MM.1S (cell line): ENCODE results near the gene SDSL.

Source experiments
- DNase-seq: peaks from one replicate; pipeline ENCODE4 v3.0.0-alpha.2; 2015
- H2AFZ ChIP-seq: fragments of 300-600 bp; sonication (generic); 2 replicates; pipeline ENCODE4 v1.6.0; 2016; ENCODE audit warnings: antibody characterized with exemption, low read length
- H3F3A ChIP-seq: fragments of 300-600 bp; sonication (generic); 2 replicates; pipeline ENCODE4 v1.6.1; 2016; ENCODE audit warnings: mild to moderate bottlenecking, antibody characterized with exemption, low read length, moderate library complexity, mixed read lengths; ENCODE audit not compliant: insufficient read depth
- H3K27ac ChIP-seq: fragments of 300-600 bp; sonication (generic); 2 replicates; pipeline ENCODE4 v1.5.1; 2016; ENCODE audit warnings: mild to moderate bottlenecking, low read length
- H3K27me3 ChIP-seq: fragments of 300-600 bp; sonication (generic); replicated peaks from 2 replicates; pipeline ENCODE4 v1.6.0; 2016; ENCODE audit warnings: low read length; ENCODE audit not compliant: insufficient read depth
- H3K36me3 ChIP-seq: fragments of 300-600 bp; sonication (generic); replicated peaks from 2 replicates; pipeline ENCODE4 v1.6.1; 2016; ENCODE audit warnings: mild to moderate bottlenecking, low read length, mixed read lengths; ENCODE audit not compliant: insufficient read depth
- H3K4me1 ChIP-seq: fragments of 300-600 bp; sonication (generic); 2 replicates; pipeline ENCODE4 v1.6.1; 2016; ENCODE audit warnings: low read length, mixed read lengths
- H3K4me2 ChIP-seq: fragments of 300-600 bp; sonication (generic); 2 replicates; pipeline ENCODE4 v1.6.0; 2016; ENCODE audit warnings: low read depth, low read length
- H3K4me3 ChIP-seq: fragments of 300-600 bp; sonication (generic); 2 replicates; pipeline ENCODE4 v1.5.1; 2016; ENCODE audit warnings: low read length, mixed read lengths
- H3K79me2 ChIP-seq: fragments of 300-600 bp; sonication (generic); 2 replicates; pipeline ENCODE4 v1.6.1; 2016; ENCODE audit warnings: mixed run types, low read length, mixed read lengths
- H3K9ac ChIP-seq: fragments of 300-600 bp; sonication (generic); 2 replicates; pipeline ENCODE4 v1.6.1; 2016; ENCODE audit warnings: low read length, mixed read lengths
- H3K9me2 ChIP-seq: fragments of 300-600 bp; sonication (generic); replicated peaks from 2 replicates; pipeline ENCODE4 v1.6.1; 2016; ENCODE audit warnings: mild to moderate bottlenecking, low read length, mixed read lengths; ENCODE audit not compliant: insufficient read depth
- H3K9me3 ChIP-seq: fragments of 300-600 bp; sonication (generic); replicated peaks from 2 replicates; pipeline ENCODE4 v1.6.1; 2016; ENCODE audit warnings: mild to moderate bottlenecking, low read length, mixed read lengths; ENCODE audit not compliant: insufficient read depth
- H4K20me1 ChIP-seq: fragments of 300-600 bp; sonication (generic); 2 replicates; pipeline ENCODE4 v1.6.1; 2016; ENCODE audit warnings: mild to moderate bottlenecking, low read length, moderate library complexity, mixed read lengths; ENCODE audit not compliant: insufficient read depth
- EZH2 ChIP-seq: fragments of 300-600 bp; sonication (generic); optimal IDR thresholded peaks from 2 replicates; pipeline ENCODE3; 2017; ENCODE audit warnings: low read depth, mild to moderate bottlenecking, antibody characterized with exemption, low read length, mixed read lengths
- EZH2phosphoT487 ChIP-seq: fragments of 300-600 bp; sonication (generic); IDR thresholded peaks from 2 replicates; pipeline ENCODE4 v1.6.1; 2018; ENCODE audit warnings: antibody characterized with exemption, low read length
- TF ChIP-seq, protein P1 (sequence below): fragments of 300-600 bp; sonication (generic); IDR thresholded peaks from 2 replicates; pipeline ENCODE4 v1.5.1; 2016; ENCODE audit warnings: antibody characterized with exemption, low read length, mixed read lengths

Gene SDSL

GRCh38 chr12:113402586-113403260, 19.5 kb upstream of the SDSL start:
- Histone ChIP-seq H3K27ac (no peak overlapping the region), H3K36me3 (no peaks in the 10 kb centered on the region)
- TF ChIP-seq EZH2 (no peak), EZH2phosphoT487 (no peak)
- TF ChIP-seq, protein P1, sequence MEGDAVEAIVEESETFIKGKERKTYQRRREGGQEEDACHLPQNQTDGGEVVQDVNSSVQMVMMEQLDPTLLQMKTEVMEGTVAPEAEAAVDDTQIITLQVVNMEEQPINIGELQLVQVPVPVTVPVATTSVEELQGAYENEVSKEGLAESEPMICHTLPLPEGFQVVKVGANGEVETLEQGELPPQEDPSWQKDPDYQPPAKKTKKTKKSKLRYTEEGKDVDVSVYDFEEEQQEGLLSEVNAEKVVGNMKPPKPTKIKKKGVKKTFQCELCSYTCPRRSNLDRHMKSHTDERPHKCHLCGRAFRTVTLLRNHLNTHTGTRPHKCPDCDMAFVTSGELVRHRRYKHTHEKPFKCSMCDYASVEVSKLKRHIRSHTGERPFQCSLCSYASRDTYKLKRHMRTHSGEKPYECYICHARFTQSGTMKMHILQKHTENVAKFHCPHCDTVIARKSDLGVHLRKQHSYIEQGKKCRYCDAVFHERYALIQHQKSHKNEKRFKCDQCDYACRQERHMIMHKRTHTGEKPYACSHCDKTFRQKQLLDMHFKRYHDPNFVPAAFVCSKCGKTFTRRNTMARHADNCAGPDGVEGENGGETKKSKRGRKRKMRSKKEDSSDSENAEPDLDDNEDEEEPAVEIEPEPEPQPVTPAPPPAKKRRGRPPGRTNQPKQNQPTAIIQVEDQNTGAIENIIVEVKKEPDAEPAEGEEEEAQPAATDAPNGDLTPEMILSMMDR: no peak

DNA sequence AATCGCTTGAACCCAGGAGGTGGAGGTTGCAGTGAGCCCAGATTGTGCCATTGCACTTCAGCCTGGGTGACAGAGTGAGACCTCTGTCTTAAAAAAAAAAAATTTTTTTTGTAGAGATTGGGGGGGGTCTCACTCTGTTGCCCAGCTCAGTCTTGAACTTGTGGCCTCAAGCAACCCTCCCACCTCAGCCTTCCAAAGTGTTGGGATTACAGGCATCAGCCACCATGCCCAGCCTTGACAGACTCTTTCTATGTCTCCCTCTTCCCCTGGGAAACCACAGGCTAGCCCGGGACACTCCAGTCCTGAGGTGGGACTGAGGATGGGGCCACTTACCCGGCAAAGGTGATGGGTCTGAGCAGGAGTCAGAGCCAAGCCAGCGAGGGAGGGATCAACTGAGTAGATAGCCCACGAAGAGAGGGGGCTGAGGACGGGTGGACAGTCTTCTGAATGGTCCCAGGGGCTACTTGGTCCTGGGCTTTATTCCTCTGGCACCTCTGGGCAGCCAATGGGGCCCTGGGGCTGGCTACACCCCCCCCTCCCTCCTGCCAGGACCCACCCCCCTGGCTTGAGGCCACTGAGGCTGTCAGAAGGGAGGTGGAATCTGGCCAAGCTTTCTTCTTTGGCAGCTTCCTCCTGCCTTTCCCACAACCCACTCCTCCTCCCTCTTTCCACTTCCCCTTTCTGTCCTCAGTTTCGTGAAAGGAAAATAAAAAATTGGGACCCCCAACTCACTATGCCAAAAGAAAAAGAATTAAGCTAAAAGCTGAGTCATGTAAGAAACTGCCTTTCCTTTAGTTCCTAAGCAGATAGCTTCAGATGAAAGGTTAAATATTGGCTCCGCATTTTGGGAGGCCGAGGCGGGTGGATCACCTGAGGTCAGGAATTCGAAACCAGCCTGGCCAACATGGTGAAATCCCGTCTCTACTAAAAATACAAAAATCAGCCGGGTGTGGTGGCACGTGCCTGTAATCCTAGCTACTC, 18.5 kb upstream of the SDSL start, which contains the start of gene SDS:
SDS (minus strand) TSS at position 453 of the 981 bp plus-strand sequence. CDS start 4,179 bp downstream, outside the sequence.
- no peaks in the 10 kb centered on the region for H4K20me1 ChIP-seq
- no peak within 1 kb of the TSS for H3K27ac ChIP-seq
- H3K4me2 ChIP-seq: no peak within 1 kb of the TSS
- H3F3A ChIP-seq: no peaks in the 10 kb centered on the region
- TF ChIP-seq, protein P1: no peak
- no peak for TF ChIP-seq EZH2phosphoT487
- no peak for TF ChIP-seq EZH2
- H3K27me3 ChIP-seq: no peaks in the 10 kb centered on the region
- no peak within 1 kb of the TSS for H3K9ac ChIP-seq
- no peaks in the 10 kb centered on the region for H3K79me2 ChIP-seq
- H3K4me1 ChIP-seq: no peaks in the 10 kb centered on the region
- no peak within 1 kb of the TSS for H2AFZ ChIP-seq
- no peak for DNase-seq
- no peak within 1 kb of the TSS for H3K4me3 ChIP-seq
- H3K9me3 ChIP-seq: no peaks in the 10 kb centered on the region
- no peaks in the 10 kb centered on the region for H3K36me3 ChIP-seq
- H3K9me2 ChIP-seq: no peaks in the 10 kb centered on the region

More at GRCh38 chr12:113402586-113403260, 19.5 kb upstream of the SDSL start:
- no peaks in the 10 kb centered on the region for H3K9me2 ChIP-seq
- no peak overlapping the region for H3K4me2 ChIP-seq
- H3K4me3 ChIP-seq: no peak overlapping the region
- DNase-seq: no peak
- no peaks in the 10 kb centered on the region for H3K79me2 ChIP-seq
- no peaks in the 10 kb centered on the region for H3K27me3 ChIP-seq
- H3K9ac ChIP-seq: no peak overlapping the region
- H3F3A ChIP-seq: no peaks in the 10 kb centered on the region
- H2AFZ ChIP-seq: no peak overlapping the region
- H3K4me1 ChIP-seq: no peaks in the 10 kb centered on the region
- H3K9me3 ChIP-seq: no peaks in the 10 kb centered on the region
- H4K20me1 ChIP-seq: no peaks in the 10 kb centered on the region

DNA sequence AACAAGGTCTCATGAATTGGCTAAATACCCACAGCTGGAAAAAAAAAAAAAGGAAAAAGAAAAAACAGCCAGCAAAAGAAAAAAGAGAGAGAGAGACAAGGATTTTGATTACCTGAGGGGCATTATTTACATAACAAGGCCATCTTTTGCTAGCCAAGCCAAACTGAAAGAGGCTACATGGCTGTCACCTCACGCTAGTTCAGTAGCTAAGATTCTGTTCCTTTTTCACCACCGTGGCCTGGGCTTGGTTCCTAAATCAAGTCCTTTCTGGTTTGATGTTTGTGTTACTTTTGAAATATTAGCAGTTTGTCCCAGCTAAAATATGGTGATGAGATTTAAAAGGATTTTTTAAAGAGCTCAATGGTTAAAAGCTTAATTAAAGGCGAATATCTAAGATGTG, 16.5 kb upstream of the SDSL start:
- no peaks in the 10 kb centered on the region for H3K36me3 ChIP-seq
- no peaks in the 10 kb centered on the region for H3K9me2 ChIP-seq
- no peaks in the 10 kb centered on the region for H3K4me1 ChIP-seq
- DNase-seq: no peak
- H3K4me3 ChIP-seq: no peak overlapping the region
- no peak overlapping the region for H3K27ac ChIP-seq
- H4K20me1 ChIP-seq: no peaks in the 10 kb centered on the region
- H3F3A ChIP-seq: no peaks in the 10 kb centered on the region
- no peak overlapping the region for H3K9ac ChIP-seq
- no peaks in the 10 kb centered on the region for H3K27me3 ChIP-seq
- H3K4me2 ChIP-seq: no peak overlapping the region
- TF ChIP-seq EZH2: no peak
- TF ChIP-seq, protein P1: no peak
- no peak for TF ChIP-seq EZH2phosphoT487
- no peak overlapping the region for H2AFZ ChIP-seq
- H3K9me3 ChIP-seq: no peaks in the 10 kb centered on the region
- H3K79me2 ChIP-seq: no peaks in the 10 kb centered on the region
